GM19351 (cell line): ENCODE results near the gene OVCH1.
"Not testable (repeated sequence)": the region's sequence is repeated elsewhere in the genome, so short reads cannot be mapped to it uniquely, and the experiment has no call there.

Experiments used
- ATAC-seq: cut with Tn5 transposase; IDR thresholded peaks from one replicate; pipeline ENCODE4 v1.9.1; 2021; ENCODE audit warnings: mild to moderate bottlenecking, moderate library complexity; ENCODE audit not compliant: unreplicated experiment

Gene OVCH1

GRCh38 chr12:29415111-29415510, 82.4 kb downstream of the OVCH1 start:
- ATAC-seq, result no peak

DNA sequence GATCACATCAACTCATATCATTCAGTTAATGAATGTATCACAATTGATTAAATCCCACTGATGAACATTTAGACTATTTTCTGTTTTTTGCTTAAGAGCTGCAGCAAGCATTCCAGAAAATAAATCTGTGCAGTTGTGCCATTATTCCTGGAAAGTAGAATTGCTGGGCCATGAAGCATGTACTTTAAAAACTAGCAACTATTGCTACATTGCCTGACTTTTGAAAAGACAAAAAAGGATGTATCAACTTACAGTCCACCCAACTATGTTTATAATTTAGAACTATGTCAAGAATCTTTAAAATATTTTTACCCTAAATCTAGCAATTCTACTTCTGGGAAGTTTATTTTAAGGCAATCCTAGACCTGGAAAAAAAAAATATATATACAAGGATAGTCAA, 83.1 kb downstream of the OVCH1 start:
- ATAC-seq, result no peak

GRCh38 chr12:29405561-29405960, 91.9 kb downstream of the OVCH1 start:
- ATAC-seq, result no peak

DNA sequence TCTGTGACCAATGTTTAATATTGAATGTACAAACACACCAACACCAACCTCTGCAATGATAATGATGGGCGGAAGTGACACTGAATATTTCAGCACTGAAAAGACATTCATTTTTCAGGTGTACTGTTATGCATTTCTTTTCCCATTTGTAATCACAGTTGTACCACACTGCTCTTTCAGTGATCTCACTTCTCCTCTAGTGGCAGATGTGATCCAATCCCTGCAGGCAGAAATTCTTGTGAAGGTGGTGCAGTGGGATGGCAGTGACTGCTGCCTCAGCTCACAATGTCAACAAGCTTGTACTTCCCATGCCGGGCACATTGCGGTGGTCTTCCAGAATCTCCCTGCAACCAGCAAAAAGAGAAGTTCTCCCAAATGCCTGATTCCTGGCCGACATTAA, 93.5 kb downstream of the OVCH1 start:
- ATAC-seq, result no peak

DNA sequence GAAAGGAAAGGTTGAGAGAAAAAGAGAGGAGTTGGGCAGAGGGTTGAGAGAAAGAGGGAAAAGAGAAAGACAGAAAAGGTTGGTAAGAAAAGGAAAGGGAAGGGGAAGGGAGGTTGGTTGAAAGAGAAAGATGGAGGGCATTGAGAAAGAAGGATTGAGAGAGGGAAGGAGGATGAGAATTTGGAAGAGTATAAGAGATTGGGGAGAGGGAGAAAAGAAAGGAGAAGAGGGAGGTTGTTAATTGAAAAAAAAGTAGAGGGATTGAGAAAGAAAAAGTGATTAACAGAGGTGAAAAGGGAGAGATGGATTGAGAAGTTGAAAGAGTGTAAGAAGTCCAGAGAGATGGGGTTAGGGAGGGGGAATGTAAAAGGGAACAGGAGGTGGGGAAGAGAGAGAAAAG, 95.0 kb downstream of the OVCH1 start:
- ATAC-seq, result no peak

DNA sequence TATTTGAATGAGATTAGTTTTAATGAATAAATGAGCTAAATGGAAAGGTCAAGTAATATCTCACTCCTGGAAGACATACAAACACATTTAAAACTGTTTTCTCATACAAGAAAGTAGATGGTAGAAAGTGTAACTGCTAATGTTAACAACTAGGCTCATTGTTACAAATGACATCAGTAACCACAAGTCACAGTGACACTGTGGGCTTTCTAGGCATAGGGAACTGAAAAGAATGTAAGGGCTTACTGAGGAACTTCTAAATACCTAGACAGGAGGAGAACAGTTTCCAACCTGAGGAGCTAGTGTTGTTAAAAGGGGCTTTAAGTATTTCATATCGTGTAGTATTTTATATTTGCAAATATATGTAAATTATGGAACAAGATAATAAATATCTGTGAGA, 99.0 kb downstream of the OVCH1 start:
- ATAC-seq, result peak; percentile 97

DNA sequence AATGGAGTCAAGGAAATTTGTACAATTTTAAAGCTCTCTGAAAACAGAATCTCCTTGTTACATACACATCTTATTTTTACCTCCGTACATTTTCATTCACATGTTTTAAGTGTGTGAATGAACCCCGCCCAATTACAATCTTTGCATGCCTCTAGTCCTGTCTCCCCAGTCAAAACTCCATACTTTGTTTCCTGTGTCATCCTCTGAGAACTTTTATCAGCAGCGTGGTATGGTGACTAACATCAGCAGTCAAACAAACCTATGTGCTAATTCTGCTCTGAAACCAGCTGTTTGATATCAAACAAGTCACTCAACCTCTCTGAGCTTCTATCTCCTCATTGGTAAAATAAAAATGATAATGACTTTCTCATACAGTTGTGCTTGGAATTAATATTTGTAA, 100.7 kb downstream of the OVCH1 start:
- no peak for ATAC-seq

DNA sequence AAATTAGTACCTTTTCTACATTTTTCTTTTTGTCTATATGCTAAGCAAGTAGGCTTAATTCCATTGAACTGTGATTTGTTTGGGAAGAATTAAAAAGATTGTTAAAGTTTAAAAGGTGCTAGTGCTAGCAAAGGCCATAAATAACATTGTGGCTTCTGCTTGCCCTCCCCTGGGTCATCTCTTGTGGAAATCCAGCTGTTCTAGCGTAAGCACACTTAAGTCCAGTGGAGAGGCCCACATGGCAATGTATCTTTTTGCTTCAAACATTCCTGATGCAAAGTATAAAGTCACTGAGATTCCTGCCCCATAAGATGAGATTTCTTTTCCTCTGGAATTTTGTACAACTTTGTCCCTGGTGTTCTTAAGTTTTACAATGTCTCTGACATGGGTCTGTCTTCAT, 102.1 kb downstream of the OVCH1 start:
- no peak for ATAC-seq

- not testable (repeated sequence) for ATAC-seq
These were observed 107.1 kb downstream of the OVCH1 start for GRCh38 chr12:29390419-29390818.

DNA sequence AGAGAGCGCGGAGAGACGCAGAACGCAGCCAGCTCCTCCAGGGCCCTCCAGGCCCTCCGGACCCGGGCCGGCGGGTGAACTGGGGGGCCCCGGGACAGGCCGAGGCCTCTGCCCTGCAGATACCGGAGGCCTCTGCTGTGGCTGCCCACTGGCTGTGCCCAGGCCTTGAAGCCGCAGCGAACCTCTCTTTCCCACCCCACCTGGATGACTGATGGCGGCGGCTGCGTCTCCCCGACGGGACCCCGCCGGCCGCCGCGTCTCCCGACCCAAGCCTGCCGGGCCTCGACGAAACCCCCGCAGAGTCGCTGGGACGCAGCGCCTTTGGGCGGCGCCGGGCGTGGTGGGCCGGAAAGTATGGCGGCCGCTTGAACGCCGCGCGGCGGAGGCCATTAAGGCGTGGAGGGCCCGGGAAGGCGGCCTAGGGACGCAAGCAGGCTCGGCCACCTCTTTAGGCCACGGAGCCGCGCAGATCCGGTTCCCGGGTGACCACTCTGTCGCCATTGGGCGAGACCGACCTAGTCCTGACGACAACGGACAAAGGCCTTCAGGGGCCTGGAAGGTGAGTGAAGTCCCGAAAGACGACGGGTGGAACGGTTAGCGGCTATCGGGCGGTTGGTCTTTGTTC, 108.1 kb downstream of the OVCH1 start:
- ATAC-seq, result no peak

DNA sequence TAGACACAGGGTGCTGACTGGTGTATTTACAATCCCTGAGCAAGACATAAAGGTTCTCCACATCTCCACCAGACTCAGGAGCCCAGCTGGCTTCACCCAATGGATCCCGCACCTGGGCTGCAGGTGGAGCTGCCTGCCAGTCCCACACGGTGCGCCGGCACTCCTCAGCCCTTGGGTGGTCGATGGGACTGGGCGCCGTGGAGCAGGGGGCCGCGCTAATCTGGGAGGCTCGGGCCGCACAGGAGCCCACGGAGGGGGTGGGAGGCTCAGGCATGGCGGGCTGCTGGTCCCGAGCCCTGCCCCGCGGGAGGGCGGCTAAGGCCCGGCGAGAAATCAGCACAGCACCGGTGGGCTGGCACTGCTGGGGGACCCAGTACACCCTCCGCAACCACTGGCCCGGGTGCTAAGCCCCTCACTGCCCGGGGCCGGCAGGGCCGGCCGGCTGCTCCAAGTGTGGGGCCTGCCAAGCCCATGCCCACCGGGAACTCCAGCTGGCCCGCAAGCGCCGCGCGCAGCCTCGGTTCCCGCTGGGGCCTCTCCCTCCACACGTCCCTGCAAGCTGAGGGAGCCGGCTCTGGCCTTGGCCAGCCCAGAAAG, 111.3 kb downstream of the OVCH1 start:
- ATAC-seq, result not testable (repeated sequence)

DNA sequence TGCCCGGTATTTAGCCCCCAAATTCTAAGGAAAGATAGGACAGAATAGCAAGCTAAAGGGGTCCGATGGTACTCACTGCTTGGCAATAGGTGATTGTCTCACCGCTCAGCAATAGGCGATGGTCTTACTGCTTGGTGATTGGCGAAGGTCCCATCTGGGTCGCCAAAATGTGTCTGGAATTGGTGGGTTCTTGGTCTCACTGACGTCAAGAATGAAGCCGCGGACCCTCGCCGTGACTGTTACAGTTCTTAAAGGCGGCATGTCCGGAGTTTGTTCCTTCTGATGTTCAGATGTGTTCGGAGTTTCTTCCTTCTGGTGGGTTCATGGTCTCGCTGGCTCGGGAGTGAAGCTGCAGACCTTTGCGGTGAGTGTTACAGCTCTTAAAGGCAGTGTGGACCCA, 112.3 kb downstream of the OVCH1 start:
- ATAC-seq, result not testable (repeated sequence)

DNA sequence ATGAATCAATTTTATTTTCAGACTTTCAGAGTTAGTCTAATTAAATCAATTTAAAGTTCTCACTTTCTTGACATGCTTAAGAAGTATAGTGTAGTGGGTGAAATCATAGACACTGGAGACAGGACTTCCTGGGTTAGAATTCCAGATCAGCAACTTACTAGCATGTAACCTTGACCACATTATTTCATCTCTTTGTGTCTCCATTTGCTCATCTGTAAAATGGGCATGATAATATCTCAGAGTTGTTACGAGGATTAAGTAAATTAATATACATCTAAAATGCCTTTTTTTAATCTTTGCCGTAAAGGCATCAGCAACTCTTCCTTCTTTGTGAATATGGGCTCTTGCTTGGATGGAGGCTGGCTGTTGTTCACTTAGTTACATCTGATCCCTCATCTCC, 115.2 kb downstream of the OVCH1 start:
- ATAC-seq, result no peak

DNA sequence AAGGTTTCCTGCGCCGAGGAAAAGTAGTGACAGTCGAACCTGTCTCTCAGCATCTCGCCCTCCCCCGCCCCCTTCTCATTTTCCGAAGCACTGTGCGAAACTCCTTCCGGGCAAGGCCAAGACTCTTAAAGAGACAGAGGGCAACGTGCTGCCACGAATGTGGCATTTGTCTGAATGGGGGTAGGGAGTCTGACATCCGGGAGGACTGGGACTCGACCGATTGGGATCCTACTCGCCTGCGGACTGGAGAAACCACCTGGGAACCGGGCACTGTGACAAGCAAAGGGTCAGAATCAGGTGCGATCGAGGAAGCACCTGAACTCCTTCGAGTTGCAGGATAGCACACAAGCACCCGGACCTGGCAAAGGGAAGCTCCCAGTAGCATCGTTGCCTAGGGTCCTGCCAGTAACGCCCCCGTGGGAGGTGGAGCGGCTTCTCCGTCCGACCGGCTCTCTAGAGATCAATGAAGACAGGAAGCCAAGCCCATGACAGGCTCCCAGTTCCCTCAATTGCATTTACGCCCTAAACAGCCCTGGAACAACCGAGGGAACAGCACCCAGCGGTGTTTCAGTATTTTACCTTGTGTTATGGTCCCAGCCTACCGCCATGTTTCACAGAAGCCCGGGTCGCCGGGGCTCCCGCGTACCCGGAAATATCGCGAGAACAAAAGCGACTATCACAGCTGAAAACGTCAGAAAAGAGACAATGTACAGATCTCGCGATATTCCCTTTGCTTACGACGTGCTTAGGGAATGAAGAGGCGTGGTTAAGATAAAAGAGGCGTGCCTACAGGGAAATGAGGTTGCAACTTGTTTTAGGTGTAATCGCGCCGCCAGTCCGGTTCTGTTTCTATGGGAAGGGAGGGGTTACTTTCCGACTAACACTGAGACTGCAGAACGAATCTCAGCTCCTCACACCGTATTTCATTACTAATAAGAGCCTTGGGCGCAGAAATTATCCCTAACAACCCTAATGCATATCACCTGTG, 116.7 kb downstream of the OVCH1 start, which contains the start of gene ERGIC2:
ERGIC2 (minus strand) TSS at position 637 of the 988 bp plus-strand sequence. CDS start 9,539 bp downstream, outside the sequence.
- ATAC-seq, result peak; percentile 95
